Lung (tissue), 12 donors: ENCODE data around the gene RNASEH2B. TPM values are rescaled to one million over a fixed set of nuclear protein-coding genes. Genes with fewer than 3 reads are reported as not detected.

Experiments
- ATAC-seq: fragments of 200-7000 bp; cut with Tn5 transposase; one replicate; pipeline ENCODE4 v1.9.1; 2020; ENCODE audit warnings: moderate number of reproducible peaks; ENCODE audit not compliant: insufficient read depth, low FRiP score
- DNase-seq, 3 donors: peaks; one replicate each; pipeline ENCODE4 v3.0.0-alpha.2; 2013 to 2017
- H3K27ac ChIP-seq, 2 donors: one replicate each; pipeline ENCODE4 v1.5.1; 2013; ENCODE audit warnings: mild to moderate bottlenecking in 2 of 2, moderate library complexity in 2 of 2, control low read depth in 1 of 2, inconsistent platforms in 1 of 2, low read depth in 1 of 2, low read length in 1 of 2
- H3K27me3 ChIP-seq, 3 donors: one replicate each; pipeline ENCODE4 v1.5.1; 2013; ENCODE audit warnings: low read length in 2 of 3; ENCODE audit not compliant: control insufficient read depth in 3 of 3, insufficient read depth in 3 of 3
- H3K36me3 ChIP-seq, 4 donors: one replicate each; pipeline ENCODE4 v1.5.1; 2013; ENCODE audit warnings: low read length in 4 of 4, mild to moderate bottlenecking in 1 of 4, moderate library complexity in 1 of 4; ENCODE audit not compliant: control insufficient read depth in 4 of 4, insufficient read depth in 4 of 4
- H3K4me1 ChIP-seq, 5 donors: one replicate each; pipeline ENCODE4 v1.5.1; 2013; ENCODE audit warnings: low read length in 5 of 5, mild to moderate bottlenecking in 2 of 5, moderate library complexity in 1 of 5; ENCODE audit not compliant: control insufficient read depth in 5 of 5, insufficient read depth in 5 of 5
- H3K4me3 ChIP-seq: one replicate; pipeline ENCODE4 v1.5.1; 2013; ENCODE audit warnings: mild to moderate bottlenecking, control low read depth, moderate library complexity
- H3K9ac ChIP-seq, 2 donors: one replicate each; pipeline ENCODE4 v1.5.1; 2013; ENCODE audit warnings: low read length in 2 of 2, control low read depth in 1 of 2; ENCODE audit not compliant: insufficient read depth in 1 of 2
- H3K9me3 ChIP-seq, 4 donors: one replicate each; pipeline ENCODE4 v1.5.1; 2013; ENCODE audit warnings: low read length in 3 of 4, mild to moderate bottlenecking in 1 of 4, moderate library complexity in 1 of 4; ENCODE audit not compliant: control insufficient read depth in 4 of 4, insufficient read depth in 3 of 4
- CTCF ChIP-seq: IDR thresholded peaks from 2 replicates; pipeline ENCODE4 v1.5.1; 2012; ENCODE audit warnings: mild to moderate bottlenecking; ENCODE audit errors: control extremely low read depth, extremely low read depth
- WGBS, 2 donors: extraction: QIAGEN DNeasy Blood & Tissue Kit; methylation state at CpG; one replicate each; pipeline ENCODE4 v1.1.7; 2013; 5-methylcytosine and 5-hydroxymethylcytosine counted together
- polyA plus RNA-seq, 2 donors: library from polyadenylated mRNA; stranded (reverse); fragments of 200-250 nt; gene quantifications; one replicate each; pipeline ENCODE4 v1.2.1, GENCODE V29; 2013
- total RNA-seq, 2 donors: library from RNA; depleted of rRNA in 1 of 2; stranded (reverse); fragments of >200 nt in 1 of 2; gene quantifications; one replicate each; pipeline ENCODE4 v1.2.1, GENCODE V29; 2014 to 2021
- donor health status: control.
- donor health status: control.
- donor health status: Bipolar disorder and iron deficiency.
- donor health status: healthy.
- donor health status: DM: yes; HTN: yes; CAD: no.

The RNASEH2B gene
- total and polyA plus RNA-seq, 4 donors, result 29.6 to 115 (median 57.8) TPM

GRCh38 chr13:51000571-51001260 lies 91.1 kb downstream of the RNASEH2B start:
- Histone ChIP-seq H3K9ac (no peak overlapping the region), H3K9me3 (peaks cover 0 to 2% (median 0%) of the 10 kb centered on the region in 4 donors), H3K4me3 (no peak overlapping the region), H3K36me3 (no peaks in the 10 kb centered on the region), H3K4me1 (peaks cover 0 to 34% (median 7%) of the 10 kb centered on the region in 5 donors), H3K27me3 (no peaks in the 10 kb centered on the region), H3K27ac (no peak overlapping the region)
- DNase-seq (peak; percentile 78 to 90 (median 83)), ATAC-seq (no peak)
- 84 to 87% methylated on average over 15 of the region's 15 CpGs for WGBS, 2 donors
- TF ChIP-seq CTCF, result no peak

DNA sequence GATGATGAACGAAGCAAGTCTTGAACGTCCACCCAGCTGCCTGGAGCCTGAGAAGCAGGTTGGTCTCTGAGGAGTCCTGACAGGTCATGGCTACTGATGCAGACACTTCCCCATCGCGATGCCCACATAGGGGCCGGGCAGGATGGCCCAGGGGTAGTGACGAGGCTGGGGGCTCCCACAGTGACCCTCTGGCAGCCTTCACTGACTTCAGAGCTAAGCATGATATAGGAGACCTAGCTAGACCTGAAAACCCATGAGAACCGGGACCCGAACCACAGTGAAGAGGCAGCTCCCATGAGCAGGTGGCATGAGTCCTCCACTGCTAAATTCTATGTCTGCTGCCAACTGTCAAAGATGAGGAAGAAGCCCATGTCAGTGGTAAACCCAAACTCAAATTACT lies 91.7 kb downstream of the RNASEH2B start:
- 79 to 80% methylated on average over 8 of the region's 8 CpGs for WGBS, 2 donors
- H3K9me3 ChIP-seq, result peaks cover 0 to 2% (median 0%) of the 10 kb centered on the region in 4 donors
- no peak for TF ChIP-seq CTCF
- peaks cover 0 to 29% (median 7%) of the 10 kb centered on the region in 5 donors for H3K4me1 ChIP-seq
- H3K36me3 ChIP-seq, result no peaks in the 10 kb centered on the region
- H3K4me3 ChIP-seq, result no peak overlapping the region
- no peak overlapping the region for H3K27ac ChIP-seq
- ATAC-seq (no peak), DNase-seq (no peak)
- H3K27me3 ChIP-seq, result no peaks in the 10 kb centered on the region
- no peak overlapping the region for H3K9ac ChIP-seq

DNA sequence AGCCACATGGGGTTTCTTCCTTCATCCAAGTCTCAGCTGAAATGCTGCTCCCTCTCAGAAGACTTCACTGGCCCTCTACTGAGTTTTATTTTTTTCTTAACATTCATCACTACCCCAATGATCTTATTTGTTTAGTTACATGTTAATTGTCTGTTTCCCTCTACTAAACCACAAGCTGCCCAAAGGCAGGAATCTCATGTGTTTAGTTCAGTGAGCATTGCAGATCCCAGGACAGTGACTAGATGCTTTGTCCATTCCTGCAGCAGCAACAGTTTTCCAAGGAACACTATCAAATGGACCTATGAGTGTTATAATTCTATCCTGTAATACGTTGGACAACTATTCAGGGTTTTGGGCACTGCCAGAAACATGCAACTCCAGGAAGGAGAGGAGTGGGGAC lies 93.1 kb downstream of the RNASEH2B start:
- peaks cover 0 to 15% (median under 1%) of the 10 kb centered on the region in 5 donors for H3K4me1 ChIP-seq
- WGBS, 2 donors, result 73 to 77% methylated on average over 1 of the region's 1 CpG
- TF ChIP-seq CTCF, result no peak

More for the DNA sequence above, 93.1 kb downstream of the RNASEH2B start:
- no peak overlapping the region for H3K9ac ChIP-seq
- H3K27ac ChIP-seq, result no peak overlapping the region
- H3K9me3 ChIP-seq, result peaks cover 0 to 2% (median 0%) of the 10 kb centered on the region in 4 donors
- no peaks in the 10 kb centered on the region for H3K36me3 ChIP-seq
- no peak overlapping the region for H3K4me3 ChIP-seq
- ATAC-seq (no peak), DNase-seq (no peak)
- no peaks in the 10 kb centered on the region for H3K27me3 ChIP-seq
